Endothelial cell of umbilical vein (primary cell): ENCODE results near the gene PCBD1.

ENCODE experiments used
- EZH2 ChIP-seq: IDR thresholded peaks from 2 replicates; pipeline ENCODE4 v1.6.1; 2012; ENCODE audit warnings: borderline replicate concordance, low read depth, mild to moderate bottlenecking, moderate library complexity, low read length, inconsistent platforms; ENCODE audit not compliant: severe bottlenecking
- POLR2AphosphoS5 ChIP-seq: IDR thresholded peaks from 2 replicates; pipeline ENCODE4 v1.6.1; 2012; ENCODE audit warnings: low read depth, mild to moderate bottlenecking, control low read depth, low read length, moderate library complexity; ENCODE audit not compliant: insufficient read depth
- TF ChIP-seq, protein P1 (sequence below), 2 donors: IDR thresholded peaks; 1 replicate in 1 of 2; 2 replicates in 1 of 2; pipeline ENCODE4 v1.5.1; 2011; ENCODE audit warnings: low read length in 2 of 2, mild to moderate bottlenecking in 2 of 2, moderate library complexity in 2 of 2, control low read depth in 1 of 2, inconsistent platforms in 1 of 2, low read depth in 1 of 2; ENCODE audit not compliant: insufficient read depth in 1 of 2; ENCODE audit errors: extremely low read depth in 1 of 2

DNA sequence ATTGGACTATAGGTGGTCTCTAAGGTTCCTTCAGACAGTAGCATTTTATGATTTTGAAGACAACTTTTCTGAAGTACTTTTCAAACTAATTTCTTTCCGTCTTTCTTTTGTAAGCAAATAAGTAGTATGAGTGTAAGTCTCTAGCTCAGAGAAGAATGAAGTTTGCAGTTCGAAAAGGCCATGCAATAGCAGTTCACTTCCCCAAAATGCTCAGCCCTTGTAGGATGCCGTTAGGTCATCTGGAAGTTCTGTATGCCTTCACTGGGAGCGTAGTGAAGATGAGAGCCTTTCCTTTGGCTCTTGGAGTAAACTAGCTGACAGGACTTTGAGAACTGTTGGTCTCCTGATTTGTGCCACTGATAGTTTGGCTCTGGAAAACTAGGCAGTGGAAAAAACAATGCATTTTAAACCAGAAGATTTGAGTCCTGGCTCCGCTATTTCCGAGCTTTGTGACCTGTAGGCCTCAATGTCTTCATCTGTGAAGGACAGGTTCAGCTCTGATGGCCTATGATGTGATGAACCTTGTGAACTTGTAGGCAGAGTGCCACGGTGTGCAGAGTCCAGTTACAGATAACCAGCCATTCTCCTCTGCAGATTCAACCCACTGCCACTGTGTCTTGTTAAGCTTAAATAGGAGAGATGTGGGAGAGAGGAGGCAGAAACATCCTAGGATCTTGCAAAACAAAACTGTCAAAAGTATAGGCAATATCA, 53.8 kb downstream of the PCBD1 start:
- TF ChIP-seq POLR2AphosphoS5, result no peak
- TF ChIP-seq, protein P1, sequence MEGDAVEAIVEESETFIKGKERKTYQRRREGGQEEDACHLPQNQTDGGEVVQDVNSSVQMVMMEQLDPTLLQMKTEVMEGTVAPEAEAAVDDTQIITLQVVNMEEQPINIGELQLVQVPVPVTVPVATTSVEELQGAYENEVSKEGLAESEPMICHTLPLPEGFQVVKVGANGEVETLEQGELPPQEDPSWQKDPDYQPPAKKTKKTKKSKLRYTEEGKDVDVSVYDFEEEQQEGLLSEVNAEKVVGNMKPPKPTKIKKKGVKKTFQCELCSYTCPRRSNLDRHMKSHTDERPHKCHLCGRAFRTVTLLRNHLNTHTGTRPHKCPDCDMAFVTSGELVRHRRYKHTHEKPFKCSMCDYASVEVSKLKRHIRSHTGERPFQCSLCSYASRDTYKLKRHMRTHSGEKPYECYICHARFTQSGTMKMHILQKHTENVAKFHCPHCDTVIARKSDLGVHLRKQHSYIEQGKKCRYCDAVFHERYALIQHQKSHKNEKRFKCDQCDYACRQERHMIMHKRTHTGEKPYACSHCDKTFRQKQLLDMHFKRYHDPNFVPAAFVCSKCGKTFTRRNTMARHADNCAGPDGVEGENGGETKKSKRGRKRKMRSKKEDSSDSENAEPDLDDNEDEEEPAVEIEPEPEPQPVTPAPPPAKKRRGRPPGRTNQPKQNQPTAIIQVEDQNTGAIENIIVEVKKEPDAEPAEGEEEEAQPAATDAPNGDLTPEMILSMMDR (IDR thresholded peaks at IDR 0.05; ENCODE audit: extremely low read depth in 1 of 2, insufficient read depth in 1 of 2, low read depth in 1 of 2, low read length in 2 of 2), result no peak
- TF ChIP-seq EZH2, result no peak
